NCI-H748 (cell line): Measurements from ENCODE around the gene ATPAF1.

Source experiments
- DNase-seq: peaks from one replicate; lab custom pipeline; 2025; ENCODE audit not compliant: unreplicated experiment; lab: John Stamatoyannopoulos, UW

The ATPAF1 gene

DNA sequence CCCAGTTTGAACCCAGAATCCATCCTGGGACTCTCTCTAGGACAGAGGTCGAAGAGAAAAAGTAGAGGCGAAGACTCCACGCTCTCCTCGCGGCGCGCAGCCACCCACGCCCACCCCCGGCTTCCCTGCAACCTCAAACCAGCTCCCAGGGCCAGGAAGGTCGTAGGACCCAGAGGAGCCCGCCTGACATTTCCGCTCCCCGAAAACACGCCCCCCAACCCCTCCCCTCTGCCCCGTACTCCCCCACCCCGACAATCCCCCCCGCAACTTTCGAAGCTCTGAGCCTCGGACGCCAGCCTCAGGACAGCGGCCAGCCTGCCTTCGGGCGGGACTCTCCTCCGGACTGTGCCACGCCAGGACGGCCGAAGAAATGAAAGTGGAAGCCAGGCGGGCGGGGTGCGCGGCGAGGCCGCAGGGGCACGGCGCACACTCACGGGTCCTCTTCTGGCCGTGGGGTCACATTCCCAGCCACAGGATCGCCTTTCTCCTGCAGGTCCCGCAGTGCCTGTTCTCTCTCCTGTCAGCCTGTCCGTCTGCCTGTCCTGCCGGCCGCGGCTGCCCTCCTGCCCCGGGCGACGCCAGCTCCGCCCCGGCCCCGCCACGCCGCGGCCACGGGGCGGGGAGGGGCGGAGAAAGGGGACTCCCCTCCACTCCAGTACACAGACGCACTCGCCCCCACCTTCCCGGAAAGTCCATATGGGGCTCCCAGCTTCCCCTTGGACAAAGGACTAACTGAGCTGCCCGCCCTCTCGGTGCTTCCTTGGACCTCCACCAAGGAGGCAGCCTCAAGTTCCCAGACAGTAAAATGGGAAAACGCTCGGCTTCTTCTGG is 51.7 kb downstream of the ATPAF1 start, which contains the start of gene MOB3C:
TSS of gene MOB3C (minus strand) at position 535 of the 831 bp plus-strand sequence. CDS start 3,490 bp downstream, outside the sequence.
- peak; percentile 35 for DNase-seq

DNA sequence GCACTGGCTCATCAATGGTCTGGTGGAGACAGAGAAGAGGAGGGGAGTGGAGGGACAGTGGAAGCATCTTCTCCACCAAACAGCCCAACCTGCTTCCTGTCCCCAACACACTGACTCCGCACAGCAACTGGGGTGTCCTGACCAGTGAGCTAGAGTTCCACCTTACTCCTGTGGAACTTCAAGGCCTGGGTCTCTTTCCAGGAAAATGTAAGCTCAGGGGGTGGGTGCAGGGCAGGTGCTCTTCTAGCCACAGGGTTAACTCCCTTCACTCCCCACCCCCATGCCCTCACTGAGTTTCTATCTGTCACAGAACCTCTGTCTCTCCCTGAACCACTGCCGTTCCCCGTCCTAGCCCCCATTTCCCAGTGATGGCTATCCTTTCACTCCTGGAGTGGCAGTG is 52.4 kb downstream of the ATPAF1 start:
- no peak for DNase-seq

DNA sequence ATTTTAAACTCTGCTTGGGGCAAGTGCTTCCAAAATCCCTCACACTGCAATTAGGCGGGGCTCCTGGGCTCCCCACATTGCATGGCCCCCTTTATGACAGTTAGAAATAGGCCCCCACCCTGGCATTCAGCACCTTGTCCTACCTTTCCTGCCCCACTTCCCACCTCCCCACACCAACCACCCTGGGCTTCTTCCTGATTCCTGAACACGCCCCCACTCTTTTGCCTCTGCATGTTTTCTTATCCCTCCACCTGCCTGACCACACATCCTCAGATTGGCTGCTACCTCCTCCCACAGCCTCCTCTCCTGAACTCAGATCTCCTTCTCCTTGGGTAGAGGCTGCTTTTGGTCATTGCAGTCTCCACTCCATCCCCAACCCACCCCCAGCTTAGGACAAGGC is 53.1 kb downstream of the ATPAF1 start:
- no peak for DNase-seq

DNA sequence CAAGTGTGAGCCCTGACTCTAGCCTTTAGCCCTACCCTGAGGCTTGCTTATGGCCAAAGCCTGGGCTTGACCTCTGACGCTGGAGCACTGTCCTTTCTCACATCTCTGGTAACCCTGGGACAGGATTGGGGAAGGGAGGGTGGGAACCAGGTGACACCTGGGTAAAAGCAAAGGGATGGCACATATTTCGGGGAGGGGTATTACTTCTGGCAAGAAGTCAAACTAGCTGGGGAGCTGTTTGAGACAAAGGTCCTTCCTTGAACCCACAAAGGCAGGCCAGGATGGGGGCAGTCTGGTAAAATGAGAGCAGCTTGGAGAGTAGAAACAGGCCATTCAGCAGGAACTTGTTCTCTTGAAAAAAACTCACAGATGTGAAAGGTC is 53.6 kb downstream of the ATPAF1 start:
- DNase-seq, result no peak

DNA sequence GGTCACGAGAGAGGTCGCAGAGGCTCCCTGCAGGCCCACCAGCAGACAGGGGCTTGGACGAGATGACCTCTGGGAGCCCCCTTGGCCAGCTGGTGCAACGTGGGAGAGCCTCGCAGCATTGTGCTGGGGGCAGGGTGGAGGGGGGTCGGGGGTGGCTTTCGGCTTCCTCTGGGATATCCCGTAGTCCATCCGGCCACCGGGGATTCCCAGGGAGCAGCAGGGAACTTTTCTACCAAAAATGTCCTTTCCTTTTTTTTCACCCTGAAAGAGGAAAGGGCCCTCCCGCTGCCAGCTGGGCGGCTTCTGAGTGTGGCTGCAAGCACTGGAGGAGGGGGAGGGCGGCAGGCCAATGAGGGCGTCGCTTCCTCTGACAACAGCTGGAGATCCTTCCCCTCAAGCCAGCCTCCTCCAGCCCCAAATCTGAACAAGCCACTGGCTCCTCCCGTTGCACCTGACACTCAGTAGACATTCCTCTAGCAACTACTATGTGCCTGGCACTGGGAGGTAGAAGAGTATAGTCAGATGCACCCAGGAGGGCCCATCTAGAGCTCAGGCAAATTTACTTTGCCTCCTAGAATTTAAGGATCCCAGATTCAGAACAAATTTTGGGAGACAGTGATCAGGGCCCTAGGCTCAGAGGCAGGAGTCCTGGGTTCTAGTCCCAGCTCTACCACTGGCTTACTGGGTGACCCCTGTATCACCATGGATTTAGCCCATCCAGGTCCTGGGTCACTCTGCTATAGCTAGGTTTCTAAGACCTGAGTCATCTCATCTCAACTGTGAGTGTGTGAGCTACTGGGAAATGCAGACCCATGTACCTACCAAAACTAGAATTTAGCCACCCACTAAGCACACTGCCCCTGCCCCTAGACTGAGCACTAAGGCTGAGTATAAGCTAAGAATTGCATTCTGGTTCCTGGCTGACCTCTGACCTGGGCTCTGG is 54.2 kb downstream of the ATPAF1 start:
- DNase-seq, result no peak

DNA sequence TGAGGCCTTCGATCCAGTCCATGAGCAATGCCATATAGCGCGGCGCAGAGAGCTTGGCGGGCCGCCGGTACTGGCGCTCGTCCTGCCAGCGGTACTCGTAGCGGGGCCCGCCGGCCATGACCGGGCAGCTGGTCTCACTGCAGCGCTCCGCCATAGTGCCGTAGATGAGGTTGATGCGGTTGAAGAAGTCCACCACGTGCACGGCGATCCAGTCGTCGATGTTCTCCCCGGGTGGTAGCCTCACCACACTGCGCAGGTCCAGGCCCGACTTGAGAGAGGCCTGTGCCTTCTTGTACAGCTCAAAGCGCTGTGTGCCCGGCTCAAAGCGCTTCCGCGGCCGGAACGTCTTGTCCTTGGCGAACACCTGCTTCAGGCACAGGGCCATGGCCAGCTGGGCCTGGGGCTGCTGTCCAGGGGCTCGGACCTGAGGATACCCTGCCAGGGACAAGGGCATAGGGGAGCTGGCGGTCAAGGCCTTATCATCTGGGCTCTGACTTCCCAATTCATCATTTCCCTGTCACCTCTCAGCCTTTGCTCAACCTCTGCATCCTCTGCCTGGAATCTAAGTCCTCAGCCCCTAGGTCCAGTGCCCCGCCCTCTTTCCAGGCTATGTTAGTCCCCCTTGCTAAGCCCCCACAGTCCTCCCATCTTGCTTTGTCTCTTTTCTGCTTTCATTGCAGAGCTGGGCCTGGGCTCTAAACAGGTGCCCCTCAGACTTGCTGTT is 55.1 kb downstream of the ATPAF1 start:
- DNase-seq, result no peak

DNA sequence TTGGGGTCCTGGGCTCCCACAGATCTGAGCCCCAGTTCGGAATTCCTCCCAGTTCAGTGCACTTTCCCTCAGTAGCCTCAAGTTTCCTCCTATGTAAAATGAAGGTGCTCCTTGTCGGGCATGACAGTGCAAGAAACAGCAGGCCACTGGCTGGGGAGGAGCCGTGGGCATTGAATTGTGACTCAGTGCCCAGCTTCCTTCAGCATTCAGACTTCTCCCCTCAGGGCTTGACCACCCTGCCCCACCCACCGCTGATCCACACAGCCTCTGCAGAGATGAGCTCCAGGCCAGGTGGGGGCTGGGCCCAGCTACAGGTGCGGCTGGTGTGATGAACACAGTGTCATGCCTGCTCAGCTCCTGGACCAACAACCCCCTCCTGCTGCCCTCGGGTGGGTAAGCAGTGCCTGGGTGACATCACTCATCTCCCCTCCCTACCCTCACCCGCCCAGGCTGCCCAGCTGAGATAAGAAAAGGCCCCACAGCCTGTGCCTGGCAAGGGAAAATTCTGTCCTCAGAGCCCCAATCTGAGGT is 56.4 kb downstream of the ATPAF1 start:
- no peak for DNase-seq

DNA sequence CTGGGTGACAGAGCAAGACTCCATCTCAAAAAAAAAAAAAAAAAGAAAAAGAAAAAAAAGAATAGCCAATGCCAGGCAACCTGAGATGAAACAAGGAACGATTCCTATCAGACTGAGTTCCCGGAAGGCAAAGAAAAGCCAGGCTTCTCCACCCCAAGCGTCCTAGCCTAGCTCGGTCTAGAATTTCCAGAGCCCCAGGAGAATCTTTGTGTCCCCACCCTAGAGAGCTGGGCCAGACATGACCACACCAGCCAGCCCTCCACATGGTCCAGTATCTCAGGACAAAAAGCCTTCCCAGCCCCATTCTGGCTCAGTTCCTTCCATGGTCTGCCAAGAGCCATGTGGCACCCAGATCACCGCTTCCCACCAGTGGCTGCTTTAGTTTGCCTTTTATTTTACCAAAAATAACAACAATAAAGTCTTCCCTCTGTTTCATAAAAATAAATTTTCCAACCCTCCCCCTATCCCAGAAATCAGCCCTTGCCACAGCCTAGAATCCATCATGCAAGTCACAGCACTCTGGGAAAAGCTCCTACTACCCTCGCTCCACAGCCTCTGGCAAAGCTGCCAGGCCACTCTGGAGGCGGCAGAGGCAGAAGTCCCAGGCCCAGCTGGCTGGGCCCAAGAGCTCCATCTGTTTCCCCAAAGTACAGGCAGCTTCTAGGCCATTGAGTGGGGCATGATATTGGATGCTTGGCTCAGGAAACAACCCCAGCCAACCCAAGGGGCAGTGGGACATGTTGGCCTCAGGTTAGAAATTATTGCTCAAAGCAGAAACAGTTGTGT is 60.6 kb downstream of the ATPAF1 start:
- DNase-seq, result no peak

DNA sequence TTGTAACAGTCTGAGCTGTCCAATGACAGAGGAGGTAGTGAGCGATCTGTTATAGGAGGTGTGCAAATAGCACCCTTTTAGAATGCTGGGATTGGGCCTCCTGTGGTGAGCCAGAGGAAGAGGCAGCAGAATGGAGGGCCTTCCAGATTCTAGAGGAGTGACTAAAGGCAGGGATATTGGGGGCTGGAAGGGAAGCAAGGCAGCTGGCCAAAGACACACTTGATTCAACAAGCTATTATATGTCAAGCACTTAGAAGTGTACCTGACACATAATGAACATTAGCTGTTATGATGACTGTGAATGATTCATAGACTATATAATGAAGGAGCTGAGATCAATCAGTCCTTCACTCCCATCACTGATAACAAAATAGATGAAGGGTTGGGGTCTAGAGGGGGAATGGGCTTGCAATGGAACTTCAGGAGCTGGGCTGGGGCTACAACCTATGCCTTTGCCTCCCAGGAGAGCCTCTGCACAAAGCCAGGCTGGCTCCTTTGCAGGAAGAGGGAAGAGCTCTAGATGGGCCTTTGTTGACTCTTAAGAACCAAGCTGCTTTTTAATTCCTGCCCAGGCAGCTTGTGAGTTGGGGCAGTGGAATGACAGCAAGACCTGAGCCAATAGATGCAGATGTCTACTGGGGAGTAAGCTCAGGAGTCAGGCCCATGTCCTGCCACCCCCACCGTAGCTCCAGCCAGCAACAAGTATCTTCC is 61.8 kb downstream of the ATPAF1 start:
- peak; percentile 10 for DNase-seq

DNA sequence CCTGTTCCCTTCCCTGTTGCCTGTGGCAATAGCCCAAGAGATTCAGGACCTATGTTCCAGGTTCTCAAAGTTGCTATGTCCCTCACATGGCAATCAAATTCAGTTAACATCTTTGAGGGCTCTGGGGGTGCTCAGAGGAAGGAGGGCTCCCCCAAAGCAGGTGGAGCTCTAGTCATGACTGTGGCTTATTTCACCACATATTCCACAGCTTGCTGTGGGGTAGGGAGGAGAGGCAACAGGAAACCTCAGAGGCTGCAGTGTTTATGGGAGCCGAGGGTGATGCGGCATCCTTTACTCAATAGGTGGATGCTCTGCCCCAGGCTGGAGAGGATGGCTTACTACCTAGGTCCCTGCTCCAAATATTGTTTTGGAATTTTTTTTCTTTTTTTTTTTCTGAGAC is 62.9 kb downstream of the ATPAF1 start:
- no peak for DNase-seq

DNA sequence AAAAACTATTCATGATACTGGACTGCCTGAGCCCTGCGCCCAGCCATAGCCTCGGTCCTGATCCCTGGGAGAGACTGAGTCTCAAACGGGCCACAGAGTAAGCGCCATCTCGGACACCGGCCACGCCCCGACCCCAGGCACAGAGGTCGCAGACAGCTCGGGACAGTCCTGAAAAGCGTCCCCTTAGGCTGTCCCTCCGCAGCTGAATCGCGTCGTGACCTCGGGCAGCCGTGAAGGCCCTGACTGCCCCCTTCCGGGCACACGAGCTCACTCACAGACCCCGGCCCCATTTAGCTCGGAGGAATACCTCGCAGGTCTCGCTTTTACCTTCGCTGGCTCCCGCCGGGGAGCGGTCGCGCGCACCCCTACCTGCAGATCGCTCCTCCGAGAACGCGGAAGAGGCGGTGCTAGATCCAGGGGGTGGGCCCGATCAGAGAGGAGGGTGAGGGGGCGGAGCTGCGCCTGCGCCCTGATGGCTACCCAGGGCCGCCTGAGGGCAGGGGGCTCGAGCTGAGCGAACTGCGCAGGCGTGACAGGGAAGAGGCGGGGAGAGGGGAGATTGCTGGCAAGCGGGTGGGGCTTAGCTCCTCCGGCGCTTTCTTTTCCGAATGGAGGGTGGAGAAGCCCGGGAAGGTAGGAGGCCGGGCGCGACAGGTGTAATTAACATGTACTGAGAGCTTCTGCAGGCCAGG is 64.2 kb downstream of the ATPAF1 start, which contains the start of gene MKNK1:
TSS of gene MKNK1 (minus strand) at position 411 of the 692 bp plus-strand sequence. CDS start 20,941 bp downstream, outside the sequence.
- peak; percentile 98 for DNase-seq

DNA sequence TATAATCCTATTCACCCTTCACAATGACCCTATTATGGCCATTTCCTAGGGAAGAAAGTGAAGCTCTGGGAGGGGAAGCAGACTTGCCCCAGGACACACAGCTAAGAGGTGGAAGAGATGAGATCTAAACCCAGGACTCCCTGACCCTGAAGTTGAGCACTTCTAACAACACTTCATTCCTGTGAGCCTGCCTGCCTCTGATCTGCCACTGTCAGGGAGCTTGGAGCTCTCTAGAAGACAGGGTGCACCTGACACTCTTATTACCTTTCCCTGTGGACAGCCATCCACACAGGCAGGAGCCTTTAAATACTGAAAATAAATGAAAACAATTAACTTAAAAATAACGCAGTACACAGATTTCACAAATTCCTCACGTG is 64.7 kb downstream of the ATPAF1 start:
- no peak for DNase-seq

DNA sequence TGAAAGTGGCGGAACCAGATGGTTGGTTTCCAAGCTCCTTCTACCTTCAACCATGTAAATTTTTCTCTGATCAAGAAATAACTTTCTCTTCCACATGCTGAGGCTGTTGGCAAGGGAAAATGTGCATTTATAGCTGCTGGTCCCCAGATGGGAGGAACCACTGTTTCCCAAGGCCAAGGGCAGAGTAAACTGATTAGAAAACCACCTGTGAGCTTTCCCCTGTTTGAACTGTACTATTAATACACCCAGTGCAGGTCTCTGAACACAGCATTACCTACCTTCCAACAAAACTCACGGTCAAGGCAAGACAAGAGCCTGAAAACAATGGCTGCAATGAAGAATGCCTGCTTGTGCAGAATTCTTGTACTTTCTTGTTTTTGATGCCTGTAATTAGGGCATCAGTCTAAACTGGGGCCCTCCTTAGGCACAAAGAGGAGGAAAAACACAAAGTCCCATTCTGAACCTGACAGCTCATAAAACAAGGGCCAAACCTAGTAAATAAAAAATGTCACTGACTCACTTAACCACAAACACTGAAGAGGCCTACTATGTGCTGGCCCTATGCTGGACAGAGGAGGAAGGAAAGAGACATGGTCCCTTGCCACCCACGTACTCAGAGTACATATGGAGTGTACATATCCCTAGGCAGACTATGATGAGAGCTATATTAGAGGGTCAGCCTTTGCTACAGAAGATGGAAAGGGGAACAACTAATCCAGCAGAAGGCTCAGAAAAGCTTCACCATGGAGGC is 66.7 kb downstream of the ATPAF1 start:
- no peak for DNase-seq

DNA sequence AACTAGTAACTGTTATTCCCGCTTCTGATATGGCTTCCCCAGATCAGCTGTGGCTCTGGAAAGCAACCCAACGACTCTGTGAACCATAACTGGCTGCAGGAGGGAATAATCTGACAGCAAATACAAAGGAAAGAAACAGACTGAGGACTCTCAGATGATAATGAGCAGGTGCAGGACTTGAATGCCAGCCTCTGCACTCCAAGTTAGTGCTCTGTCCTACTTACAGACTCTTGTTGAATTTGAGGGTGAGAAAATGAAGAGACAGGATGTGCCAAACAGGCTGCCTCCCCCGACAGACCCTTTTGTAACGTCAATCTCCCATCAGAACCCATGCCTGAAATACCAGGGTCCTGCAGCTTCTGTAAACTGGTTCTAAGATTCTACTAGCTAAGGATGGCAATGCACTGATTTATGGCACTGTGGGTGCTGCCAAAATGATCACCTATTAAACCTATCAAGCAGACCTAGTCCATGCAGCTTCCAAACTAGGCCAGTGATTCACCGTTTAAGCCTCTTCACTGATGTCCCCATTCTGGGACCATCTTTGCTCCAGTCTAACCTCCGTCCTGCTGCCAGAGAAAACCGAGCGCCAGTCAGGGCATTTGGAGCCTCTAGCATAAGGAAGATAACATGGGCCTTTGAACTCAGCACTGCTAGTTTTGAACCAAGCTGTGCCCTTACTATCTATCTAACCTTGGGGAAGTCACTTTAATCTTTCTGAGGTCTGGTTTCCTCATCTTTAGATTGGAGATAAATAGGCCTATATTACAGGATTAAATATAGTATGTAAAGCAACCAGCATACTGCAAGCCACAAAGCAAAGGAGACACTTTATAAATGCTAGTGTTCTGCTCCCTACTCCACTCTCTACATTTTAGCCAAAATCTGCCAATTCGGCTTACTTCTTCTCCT is 68.8 kb downstream of the ATPAF1 start:
- DNase-seq, result no peak

DNA sequence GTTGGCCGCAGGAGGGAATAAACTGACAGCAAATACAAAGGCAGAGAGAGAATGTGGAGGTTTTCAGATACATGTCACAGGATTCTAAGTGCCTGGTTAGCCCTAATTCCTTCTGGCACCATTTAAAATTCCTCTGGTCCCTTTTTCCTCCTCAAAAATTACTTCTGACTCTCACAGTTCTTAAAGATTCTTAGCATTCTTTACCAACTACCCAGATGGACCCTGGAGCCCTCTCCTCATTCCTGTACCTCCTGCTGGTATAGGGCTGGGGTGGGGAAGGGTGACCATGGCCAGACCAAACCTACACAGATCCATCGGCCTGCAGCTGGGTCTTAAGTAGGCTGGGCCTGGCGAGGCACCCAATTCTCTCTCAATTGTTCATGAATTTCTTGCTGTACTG is 71.3 kb downstream of the ATPAF1 start:
- DNase-seq, result no peak

DNA sequence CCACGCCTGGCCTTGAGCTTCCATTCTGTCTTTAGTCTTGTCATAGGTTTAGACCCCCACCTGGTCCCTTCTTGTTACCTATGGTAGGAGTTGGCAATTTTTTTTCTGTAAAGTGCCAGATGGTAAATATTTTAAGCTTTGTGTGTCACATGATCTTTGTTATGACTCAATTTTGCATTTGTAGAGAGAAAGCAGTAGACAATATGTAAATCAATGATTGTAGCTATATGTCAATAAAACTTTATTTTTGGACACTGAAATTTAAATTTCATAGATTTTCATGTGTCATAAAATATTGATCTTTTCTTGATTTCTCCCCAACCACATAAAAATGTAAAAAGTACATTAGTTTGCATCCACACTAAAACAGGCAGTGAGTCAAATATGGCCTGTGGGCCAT is 72.1 kb downstream of the ATPAF1 start:
- DNase-seq, result no peak

DNA sequence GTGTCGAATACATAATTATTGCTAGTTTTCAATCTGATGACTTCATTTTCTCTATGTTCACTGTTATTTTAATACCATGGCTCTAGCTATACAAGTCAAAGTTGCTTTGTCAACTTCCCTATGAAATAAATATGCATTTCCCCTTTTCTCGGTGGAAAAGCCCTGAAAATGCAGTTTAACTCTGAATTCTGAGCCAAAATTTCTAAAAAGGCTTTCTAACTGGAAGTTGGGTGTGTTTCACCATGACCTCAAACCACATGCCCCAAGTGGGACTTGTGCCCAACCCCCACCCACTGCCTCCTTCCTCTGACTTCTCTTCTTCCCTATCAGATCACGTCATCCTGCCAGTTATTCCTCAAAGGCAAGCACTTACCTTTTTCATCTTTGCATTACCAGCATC is 73.0 kb downstream of the ATPAF1 start:
- no peak for DNase-seq
